Effector CD8-positive, alpha-beta T cell (primary cell): Measurements from ENCODE around the gene CCDC148.
"Not testable (repeated sequence)": the region's sequence is repeated elsewhere in the genome, so short reads cannot be mapped to it uniquely, and the experiment has no call there.

Experiments used
- DNase-seq: peaks from one replicate; lab custom pipeline; 2025; lab: John Stamatoyannopoulos, UW

CCDC148 gene

GRCh38 chr2:158357122-158357521 lies 99.4 kb downstream of the CCDC148 start:
- DNase-seq, result no peak

DNA sequence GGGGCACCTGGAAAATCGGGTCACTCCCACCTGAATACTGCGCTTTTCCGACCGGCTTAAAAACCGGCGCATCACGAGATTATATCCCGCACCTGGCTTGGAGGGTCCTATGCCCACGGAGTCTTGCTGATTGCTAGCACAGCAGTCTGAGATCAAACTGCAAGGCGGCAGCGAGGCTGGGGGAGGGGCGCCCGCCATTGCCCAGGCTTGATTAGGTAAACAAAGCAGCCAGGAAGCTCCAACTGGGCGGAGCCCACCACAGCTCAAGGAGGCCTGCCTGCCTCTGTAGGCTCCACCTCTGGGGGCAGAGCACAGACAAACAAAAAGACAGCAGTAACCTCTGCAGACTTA lies 105.1 kb downstream of the CCDC148 start:
- not testable (repeated sequence) for DNase-seq

- not testable (repeated sequence) for DNase-seq
These were observed 105.6 kb downstream of the CCDC148 start for GRCh38 chr2:158350751-158351465.

GRCh38 chr2:158346032-158346431 lies 110.5 kb downstream of the CCDC148 start:
- no peak for DNase-seq

DNA sequence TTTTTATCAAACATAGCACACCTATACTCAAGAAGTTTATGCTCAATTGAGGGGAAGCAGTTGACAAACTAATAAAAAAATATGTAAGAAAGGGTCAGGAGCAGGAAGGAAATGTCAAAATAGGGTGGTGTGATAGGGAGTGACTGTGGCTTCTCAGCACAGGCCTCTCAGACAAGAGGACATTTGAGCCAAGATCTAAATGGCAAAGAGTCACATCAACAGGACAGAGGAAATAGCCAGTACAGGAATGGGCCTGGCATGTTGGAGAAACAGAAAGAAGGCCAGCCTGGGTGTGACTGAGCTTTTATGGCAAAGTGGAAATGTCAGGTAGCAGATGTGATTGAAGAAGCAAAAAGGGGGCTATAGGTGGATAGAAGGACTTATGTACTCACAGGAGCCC lies 117.0 kb downstream of the CCDC148 start:
- DNase-seq, result no peak

- DNase-seq, result no peak
These were observed 119.5 kb downstream of the CCDC148 start for GRCh38 chr2:158337018-158337417.

GRCh38 chr2:158331799-158332198 lies 124.8 kb downstream of the CCDC148 start:
- not testable (repeated sequence) for DNase-seq

- no peak for DNase-seq
These were observed 130.7 kb downstream of the CCDC148 start for GRCh38 chr2:158325782-158326340.

GRCh38 chr2:158325031-158325781 lies 131.3 kb downstream of the CCDC148 start:
- no peak for DNase-seq

DNA sequence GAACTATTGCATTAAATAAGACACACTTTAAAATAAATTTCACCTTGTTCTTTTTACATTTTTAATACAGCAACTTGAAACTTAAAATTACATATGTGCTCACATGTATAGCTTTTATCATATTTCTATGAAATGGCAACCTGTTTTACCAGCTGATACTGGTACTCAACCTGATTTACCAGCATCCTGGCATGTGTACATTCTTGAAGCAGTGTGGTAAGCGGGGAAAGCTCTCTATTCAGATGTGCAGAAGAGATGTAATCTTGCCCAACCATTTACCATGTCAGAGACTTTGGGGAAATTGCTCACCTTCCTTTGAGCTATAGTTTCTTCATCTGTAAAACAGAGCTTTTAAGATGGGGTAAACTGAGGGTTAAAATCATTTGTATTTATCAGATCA lies 133.2 kb downstream of the CCDC148 start:
- DNase-seq, result no peak

DNA sequence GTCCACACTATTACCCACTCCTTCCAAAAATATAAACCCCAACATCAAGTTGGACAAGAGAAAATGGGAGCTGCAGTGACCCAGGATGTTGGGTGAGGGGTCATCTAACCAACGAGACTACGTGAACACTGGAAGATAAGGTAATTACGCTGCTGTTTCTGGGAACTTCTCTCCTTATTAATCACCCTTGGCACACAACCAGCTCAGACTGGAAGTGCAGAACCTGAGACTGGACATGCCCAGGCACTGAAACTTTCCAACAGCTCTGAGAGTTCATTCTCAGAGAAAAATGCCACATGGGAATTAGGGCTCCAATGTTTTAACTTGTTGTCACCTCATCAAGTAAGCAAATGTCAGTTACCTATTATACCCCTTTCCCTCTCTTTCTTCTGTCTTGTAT lies 135.3 kb downstream of the CCDC148 start:
- DNase-seq, result no peak

DNA sequence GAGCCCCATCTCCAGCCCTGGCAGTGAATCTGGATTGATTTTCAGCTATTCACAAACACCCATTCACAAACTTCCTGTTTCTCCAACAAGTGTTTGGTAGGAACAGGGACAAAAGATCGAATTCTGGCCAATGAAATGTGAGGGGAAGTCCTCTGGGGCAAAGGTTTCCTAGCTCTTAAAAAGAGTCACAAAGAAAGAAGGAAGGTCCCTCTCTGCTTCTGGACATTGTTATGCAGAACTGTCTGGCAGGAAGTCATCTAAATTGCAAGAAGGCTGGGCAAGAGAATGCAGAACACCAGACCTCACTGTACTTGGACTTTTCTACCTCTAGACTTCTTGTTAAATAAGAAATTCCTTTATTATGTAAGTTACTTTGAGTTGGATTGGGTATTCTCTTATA lies 137.3 kb downstream of the CCDC148 start:
- no peak for DNase-seq

- DNase-seq, result no peak
These were observed 138.9 kb downstream of the CCDC148 start for GRCh38 chr2:158317642-158318041.

DNA sequence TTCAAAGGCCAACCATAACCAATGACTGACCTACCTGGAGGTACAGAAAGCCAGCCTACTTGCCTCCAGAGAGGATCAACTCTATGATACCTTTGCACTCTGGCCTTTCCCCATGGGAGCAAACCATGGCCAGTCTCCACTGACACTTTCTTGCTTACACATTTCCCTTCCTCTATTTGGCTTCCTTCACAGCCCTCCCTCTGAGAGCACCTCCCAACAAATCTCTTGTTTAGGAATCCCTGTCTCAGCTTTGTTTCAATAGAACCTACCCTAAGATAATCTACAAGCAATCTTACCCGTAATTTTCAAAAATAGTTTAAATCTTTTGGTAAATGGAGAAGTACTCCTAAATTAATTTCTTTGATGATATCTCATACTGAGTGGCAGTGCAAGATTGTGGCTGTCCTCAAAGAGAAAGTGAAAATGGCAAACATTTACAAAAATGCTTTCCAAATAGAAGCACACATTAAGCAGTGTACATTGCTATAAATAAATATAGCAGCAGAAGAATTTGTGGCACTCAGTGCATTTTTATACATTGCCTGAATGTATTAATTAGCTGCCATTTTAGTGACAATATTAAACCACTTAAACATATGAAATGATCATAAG lies 140.6 kb downstream of the CCDC148 start:
- DNase-seq, result no peak

DNA sequence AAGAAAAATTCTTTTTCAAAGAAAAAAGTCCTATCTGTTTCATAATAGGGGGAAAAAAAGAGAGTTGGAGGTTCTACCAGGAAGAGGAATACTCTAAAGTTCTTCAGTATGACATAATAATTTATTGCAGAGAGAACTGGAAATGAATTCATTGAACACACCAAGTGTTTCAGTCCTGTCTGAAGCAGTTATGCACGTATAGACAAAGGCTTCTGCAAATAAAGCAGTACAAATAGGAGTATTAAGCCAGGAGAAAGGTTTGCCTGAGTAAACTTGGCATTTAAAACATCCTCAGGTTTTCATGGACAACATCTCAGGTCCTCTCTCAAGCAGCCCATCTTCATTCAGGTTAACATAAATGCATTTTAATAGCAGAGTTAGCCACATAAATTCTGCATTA lies 141.6 kb downstream of the CCDC148 start:
- DNase-seq, result no peak

- DNase-seq, result no peak
These were observed 142.8 kb downstream of the CCDC148 start for GRCh38 chr2:158313734-158314133.

GRCh38 chr2:158312981-158313380 lies 143.6 kb downstream of the CCDC148 start:
- no peak for DNase-seq

GRCh38 chr2:158310407-158310806 lies 146.1 kb downstream of the CCDC148 start:
- not testable (repeated sequence) for DNase-seq

- no peak for DNase-seq
These were observed 151.1 kb downstream of the CCDC148 start for GRCh38 chr2:158305501-158305900.

DNA sequence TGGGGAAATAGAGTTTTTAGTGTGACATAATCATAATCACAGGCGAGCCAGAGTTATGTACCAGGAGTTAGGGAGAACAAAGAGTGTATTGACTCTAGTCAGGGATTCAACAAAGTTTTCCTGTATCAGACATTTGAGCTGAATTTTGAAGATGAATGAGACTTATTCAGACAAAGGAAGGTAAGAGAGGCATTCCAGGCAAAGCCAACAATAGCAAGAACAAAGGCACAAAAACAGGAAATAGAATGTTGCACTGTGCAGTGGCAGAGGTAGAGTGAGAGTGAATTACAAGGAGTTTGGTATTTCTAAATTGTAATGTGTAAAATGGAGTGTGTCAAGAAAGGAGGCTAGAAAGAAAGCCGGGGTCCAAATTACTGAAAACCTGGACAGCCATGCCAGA lies 156.2 kb downstream of the CCDC148 start:
- no peak for DNase-seq

- DNase-seq, result no peak
These were observed 158.9 kb downstream of the CCDC148 start for GRCh38 chr2:158297606-158298005.

DNA sequence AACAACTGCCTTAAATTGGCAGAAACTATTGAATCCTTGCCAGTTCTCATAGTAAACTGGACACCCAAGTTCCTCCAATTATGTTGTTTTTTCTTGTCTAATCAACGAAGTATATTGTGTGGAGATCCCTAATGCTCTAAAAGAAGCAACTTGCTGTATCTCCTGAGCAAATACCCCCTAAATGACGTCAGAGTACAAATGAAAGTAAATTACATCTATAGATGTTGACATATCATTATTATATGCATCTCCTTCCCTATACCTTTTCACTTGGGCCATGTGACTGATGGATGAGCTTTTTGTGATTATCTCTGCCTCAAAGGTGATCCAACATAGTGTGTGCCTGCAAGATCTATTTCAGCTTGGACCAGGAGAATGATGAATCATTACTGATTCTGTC lies 159.4 kb downstream of the CCDC148 start:
- DNase-seq, result no peak

- DNase-seq, result no peak
These were observed 162.8 kb downstream of the CCDC148 start for GRCh38 chr2:158293722-158294121.
